Fibroblast of skin of left quadriceps (primary cell): Measurements from ENCODE around the gene FBXO5.
A peak's percentile ranks its signal among the peaks of the same experiment; 100 is the strongest.
"Not testable (repeated sequence)": the region's sequence is repeated elsewhere in the genome, so short reads cannot be mapped to it uniquely, and the experiment has no call there.

Source experiments
- DNase-seq, 2 experiments: peaks; one replicate each; pipeline ENCODE4 v3.0.0-alpha.2; 2013; ENCODE audit warnings: low read depth in 2 of 2

Gene FBXO5

DNA sequence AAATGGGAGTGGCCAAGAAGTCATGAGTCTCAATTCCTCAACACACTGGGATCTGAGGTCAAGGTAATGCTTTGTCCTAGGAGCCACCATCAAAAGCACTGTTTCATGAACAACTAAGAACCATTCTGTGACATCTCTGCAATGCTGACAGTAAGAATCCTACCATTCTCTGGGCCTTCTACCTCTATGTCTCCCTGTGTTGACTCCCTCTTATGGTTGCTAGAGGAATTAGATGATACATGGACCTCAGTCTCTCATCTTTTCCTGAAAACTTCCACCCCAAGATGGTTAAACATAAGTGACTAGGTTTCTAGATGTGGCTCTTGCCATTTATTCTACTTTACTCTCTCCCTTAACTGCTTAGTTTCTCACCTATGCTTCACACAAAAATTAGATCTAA lies 10.6 kb upstream of the FBXO5 start:
- DNase-seq, result no peak

DNA sequence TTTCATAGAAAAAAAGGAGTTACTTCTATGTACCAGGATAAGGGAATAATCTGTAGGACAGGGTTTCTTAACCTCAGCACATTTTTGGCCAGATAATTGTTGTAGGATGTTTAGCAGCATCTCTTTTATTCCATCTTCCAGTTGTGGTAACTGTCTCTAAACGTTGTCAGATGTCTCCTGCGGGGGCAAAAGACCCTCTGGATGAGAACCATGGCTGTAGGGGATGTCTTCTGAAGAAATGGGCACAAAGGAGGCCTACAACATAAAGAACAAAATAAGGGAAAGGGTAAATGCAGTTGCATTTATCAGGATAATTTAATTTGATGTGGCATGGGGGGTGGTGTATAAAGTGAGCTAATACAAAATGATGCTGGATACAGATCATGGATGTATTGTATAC lies 4.1 kb upstream of the FBXO5 start:
- no peak for DNase-seq

DNA sequence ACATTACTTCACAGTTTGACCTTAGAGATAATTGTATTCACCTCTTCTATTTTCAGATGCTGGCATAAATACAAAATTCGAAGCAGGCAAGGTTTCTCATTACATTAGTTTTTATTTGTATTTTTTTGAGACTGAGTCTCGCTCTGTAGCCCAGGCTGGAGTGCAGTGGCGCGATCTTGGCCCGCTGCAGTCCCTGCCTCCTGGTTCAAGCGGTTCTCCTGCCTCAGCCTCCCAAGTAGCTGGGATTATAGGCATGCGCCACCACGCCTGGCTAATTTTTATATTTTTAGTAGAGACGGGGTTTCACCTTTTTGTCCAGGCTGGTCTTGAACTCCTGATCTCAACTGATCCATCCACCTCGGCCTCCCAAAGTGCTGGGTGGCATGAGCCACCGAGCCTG lies 2.5 kb upstream of the FBXO5 start:
- not testable (repeated sequence) for DNase-seq

DNA sequence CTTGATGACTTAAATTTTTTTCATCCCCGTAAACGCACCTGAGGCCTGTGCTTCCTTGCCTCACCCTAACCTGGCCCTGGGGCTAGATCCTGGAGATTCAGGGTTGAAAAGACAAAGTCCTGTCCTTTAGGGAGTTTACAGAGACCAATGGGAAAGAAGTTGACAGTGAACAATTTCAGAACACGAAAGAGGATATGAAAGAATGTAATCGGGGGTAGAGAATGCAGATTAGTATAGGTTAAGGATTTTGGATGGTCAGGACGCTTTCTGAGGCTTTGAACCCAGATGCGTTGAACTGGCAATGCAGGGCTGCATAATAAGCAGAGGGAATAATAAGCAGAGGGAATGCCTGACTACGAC lies 1.7 kb upstream of the FBXO5 start:
- DNase-seq, result no peak

DNA sequence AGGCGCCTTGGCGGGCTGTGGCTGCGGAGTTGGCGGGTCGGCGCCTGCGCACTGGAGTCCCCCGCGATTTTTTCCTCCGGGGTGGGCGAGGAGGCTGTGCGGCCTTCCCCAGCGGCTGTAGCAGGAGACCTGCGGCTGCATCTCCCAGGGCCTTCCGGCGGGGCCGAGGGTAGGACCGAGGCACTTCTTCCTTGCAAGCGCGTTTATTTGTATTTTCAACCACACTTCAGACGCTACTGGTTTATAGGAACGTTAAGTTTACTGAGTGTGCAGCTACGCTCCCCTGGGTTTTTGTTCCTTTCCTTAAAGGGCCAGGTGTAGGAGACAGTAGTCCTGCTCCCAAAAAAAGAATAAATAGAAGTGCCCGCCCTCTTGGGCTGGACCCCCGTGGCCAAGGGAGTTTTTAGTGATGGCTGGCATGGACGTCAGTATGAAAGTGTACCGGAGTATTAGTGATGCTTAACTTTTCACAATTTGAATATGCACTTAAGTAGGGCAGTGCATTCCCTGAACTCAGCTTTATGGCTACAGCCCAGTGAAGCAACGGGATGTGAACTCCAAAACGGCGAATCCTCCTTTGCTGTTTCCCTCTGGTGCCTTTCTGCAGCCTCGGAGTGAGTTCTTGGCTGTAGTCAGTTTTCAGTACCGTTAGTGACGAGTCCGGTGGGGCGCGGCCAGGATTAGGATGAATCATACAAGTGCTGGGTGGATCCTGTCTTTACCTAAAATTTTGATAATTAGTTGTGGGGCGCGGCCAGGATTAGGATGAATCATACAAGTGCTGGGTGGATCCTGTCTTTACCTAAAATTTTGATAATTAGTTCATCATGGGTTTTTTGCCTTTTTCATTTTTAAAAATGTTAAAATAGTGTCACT lies 1.0 kb upstream of the FBXO5 start:
- peak; percentile 47 to 55 for DNase-seq

DNA sequence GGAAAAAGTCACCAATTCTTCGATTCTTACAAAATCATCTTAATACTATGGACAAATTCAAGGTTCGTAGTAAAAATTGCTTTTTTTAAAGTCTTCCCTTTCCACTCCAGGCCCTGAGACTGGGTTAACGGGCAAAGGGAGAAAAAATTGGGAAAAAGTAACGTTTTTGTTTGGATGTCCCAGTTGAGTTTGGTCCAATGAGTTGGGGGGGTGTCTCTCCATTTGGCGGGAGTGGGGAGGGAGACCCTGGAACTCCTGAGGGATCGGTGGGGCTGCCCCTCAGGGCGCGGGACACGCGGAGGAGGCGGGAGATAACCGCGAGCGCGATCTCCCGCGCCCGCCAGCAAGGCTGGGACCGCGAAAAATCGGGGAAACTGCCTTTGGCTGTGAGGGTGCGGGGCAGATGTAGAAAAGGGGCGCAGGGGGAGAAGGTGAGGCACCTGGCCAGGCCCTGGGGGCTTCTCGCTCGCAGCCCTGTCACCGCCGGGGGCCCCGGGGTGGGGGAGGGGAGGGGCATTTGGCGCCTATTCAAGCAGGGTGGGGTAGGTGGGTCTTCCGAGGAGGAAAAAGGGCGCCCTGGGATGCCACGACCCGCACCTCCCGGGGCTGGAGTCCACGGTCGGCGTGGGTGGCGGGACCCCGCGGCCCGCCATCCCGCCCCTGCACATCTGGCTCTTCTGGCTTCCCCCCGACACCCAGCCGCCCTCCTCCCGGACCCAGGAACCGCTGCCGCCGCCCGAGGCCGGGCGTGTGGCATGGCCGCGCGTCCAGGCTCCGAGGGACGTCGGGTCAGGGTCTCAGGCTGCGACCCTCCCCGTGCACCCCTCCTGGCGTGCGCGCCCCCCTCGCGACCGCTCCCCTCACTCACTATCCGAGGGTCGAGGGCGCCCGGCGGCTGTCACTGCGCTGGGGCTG lies 595 bp downstream of the FBXO5 start:
- DNase-seq, result no peak

DNA sequence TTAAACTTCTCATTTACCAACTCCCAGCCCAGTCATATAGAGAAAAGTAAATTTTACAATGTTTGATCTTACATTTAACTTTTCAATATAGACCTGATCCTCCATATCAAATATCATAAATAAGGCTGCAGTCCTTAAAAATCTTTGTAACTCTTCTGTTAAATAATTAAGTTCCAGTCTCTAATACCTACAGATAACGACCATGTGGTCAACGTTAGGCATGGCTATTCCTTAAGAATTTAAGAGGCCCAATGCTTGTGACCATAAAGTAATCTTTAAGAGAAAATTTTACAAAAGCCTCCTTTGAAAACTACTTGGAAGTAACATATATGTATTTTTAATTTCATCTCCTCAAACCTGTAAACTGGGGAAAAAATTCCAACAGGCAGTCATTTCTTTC lies 1.6 kb downstream of the FBXO5 start:
- no peak for DNase-seq

DNA sequence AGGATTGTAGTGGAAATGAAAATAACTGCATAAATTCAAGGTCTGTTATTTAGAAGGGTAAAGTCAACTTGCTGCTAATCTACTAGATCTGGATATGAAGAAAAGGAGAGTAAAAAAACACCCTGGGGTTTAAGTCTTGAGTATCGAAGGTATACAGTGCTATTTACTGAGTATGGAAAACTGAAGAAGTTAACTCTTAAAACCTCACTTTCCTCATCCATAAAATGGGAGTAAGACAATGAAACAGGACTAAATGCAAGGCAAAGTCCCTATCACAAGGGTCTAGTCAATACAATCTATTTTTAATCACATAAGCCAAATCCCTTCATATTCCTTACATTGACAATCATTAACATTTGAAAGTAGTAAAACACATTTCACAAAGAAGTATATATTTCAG lies 2.2 kb downstream of the FBXO5 start:
- no peak for DNase-seq

DNA sequence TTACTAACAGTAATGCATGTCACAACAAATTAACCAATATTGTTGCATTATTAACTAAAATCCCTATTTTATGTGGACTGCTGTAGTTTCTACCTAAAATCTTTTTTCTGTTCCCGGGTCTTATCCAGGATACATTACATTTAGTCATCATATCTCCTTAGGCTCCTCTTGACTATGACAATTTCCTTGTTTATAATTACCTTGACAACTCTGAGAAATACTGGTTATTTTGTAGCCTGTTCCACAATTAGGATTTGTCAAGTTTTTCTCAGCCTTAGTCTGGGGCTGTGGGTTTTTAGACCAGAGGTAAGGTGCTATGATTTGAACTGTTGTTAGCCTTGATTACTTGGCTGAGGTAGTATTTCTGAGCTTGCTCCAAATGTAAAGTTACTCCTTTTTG lies 3.7 kb downstream of the FBXO5 start:
- no peak for DNase-seq

DNA sequence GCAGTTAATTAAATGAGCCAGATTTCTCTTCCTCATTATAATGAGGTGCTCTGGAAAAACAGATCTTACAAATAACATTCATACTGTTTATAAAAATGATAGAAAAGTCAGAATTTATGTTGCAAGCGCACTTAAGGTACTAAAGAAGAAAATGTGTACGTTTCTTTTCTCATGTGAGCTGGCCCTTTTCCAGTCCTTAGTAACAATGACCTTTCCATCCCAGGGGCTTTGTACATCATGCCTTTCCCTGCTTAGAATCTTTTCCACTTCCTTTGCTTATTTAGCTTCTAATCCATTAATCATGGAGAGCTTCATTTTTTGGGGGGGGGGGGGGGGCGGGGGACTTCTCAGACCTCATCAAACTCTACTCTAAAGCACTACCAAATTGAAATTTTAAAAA lies 4.8 kb downstream of the FBXO5 start:
- DNase-seq, result no peak

DNA sequence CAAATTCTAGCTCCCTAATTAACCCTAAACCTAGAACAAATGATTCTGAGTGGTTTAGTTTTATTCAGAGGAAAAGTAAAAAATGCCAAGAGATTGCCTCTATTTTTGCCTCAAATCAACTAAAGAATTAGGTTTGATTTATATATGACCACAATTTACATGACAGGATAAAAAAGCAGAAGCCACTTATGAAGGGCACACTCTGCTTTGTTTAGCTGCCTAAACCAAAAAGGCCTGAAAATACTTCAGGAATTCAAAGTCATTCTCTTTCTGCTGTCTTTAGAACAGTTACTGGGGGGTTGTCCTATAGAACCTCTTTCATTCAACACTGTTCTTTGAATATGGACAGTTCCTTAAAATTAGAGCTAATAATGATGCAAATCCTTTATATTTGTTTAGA lies 5.3 kb downstream of the FBXO5 start:
- no peak for DNase-seq

DNA sequence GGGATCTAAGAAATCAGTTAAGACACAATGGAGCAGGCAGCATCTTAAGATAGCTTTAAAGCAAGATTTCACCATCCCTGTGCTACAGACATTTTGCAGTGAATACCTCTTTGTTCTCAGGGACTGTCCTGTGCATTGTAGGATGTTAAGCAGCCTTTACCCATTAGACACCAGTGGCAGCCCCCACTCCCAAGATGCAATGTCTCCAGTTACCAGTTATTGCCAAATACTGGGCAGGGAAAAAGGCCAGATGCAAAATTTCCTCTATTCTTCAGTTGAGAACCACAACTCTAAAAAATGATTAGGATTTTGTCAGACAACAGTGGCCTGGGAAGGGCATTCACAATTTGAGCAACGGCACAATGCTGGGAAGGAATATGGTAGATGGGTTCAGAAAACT lies 6.1 kb downstream of the FBXO5 start:
- no peak for DNase-seq

DNA sequence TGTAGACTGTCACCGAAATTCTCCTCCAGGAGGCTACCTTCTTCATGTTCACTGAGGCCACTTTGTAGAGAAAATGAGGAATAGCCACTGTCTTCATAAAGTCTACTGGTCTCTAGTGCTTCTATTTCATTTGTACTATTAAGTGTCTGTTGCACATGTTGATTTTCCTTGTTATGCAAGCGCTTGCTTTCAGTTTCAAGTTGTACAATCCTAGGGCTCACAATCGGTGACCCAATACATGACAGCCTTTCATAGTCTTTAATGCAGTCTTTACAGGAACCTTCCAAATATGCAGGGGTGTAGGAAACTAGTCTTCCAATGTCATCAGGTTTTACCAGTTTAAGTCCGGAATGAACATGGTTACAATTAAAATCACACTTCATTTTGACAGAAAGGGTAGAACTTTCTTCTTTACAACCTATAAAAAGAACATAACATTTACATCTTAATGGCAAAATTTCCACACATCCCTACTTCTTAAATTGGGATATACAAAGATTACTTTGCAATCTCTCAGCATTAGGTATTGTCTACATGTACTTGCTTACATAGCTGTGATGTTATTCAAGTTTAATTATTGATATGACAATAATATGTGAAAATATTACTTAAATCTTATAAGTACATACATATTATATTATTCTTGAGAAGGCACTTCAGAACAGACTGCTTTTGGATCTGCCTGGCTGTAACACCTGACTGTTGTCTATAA lies 7.5 kb downstream of the FBXO5 start:
- no peak for DNase-seq

DNA sequence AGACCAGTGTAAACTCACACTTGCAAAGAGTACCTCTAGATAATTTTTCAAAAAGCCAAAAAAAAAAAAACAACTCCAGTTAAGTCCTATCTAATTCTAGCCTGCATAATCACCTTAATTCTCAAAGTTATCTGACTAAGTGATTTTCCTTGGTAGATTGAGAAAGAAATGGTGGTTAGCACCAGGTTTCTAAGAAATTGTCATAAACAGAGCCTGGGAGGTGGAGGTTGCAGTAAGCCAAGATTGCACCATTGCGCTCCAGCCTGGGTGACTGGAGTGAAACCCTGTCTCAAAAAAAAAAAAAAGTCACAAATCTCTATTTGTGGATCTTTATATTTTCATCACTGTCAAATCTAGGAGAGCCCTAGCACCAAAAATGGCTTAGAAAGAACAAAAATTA lies 8.9 kb downstream of the FBXO5 start:
- DNase-seq, result no peak

DNA sequence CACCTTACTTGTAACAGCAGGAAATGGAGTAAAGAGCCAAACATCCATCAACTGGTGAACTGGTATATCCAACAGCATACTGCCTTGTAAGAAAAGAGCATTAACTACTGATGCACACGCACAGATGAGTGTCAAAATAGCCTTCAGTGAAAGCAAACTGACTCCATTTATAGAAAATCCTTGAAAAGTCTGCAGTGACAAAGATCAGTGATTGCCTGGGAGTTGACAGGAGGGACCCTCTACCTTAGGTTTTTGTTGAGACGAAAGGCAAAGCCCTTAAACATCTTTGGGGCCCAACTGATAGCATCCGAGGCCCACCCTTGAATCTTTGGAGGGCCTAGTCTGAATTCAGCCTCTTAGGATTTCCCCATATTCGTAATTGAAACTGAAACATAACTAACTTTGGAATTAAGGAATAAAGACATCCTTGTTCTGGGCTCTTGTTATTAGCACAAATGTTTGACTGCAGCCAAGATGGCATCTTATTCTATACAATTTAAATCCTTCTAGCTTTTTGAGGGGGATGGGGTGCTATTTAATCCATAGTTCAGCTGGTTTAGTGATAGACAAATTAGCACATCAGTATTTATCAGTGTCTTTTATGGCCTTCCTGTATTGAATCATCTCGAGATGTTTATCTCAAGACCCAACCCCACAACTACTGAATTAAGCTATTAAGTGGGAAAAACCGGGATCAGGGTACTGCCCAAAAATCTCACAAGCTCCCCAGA lies 13.0 kb downstream of the FBXO5 start:
- DNase-seq, result no peak

DNA sequence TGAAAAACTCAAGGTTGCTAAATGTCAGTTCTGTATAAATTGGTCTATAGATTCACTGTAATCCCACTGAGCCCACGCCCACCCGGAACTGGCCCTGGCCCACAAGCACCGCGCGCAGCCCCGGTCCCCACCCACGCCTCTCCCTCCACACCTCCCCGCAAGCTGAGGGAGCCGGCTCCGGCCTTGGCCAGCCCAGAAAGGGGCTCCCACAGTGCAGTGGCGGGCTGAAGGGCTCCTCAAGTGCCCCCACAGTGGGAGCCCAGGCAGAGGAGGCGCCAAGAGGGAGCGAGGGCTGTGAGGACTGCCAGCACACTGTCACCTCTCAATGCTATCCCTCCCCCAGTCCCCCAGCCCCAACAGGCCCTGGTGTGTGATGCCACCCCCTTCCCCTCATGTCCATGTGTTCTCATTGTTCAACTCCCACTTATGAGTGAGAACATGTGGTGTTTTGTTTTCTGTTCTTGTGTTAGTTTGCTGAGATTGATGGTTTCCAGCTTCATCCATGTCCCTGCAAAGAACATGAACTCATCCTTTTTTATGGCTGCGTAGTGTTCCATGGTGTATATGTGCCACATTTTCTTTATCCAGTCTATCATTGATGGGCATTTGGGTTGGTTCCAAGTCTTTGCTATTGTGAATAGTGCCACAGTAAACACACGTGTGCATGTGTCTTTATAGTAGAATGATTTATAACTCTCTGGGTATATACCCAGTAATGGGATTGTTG lies 16.5 kb downstream of the FBXO5 start:
- DNase-seq, result not testable (repeated sequence)

DNA sequence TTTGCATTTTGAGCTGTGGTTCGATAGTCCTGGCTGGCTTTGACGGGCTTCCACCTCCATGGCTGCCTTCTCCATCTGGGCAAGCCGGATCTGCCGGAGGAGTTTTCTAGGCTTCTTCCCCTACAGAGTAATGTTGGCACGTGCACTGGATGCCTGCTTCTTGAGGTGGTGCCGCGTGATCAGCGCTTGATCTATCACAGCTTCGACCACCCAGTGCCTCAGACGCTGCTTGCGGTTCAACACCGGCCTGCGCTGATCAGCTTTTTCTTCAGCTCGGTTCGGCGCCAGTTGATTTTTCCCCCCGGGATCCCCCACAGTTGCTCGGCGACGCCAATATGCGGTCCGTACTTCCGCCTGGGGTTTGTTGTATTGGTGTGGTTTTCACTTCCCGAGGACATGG lies 23.5 kb downstream of the FBXO5 start:
- DNase-seq, result no peak

DNA sequence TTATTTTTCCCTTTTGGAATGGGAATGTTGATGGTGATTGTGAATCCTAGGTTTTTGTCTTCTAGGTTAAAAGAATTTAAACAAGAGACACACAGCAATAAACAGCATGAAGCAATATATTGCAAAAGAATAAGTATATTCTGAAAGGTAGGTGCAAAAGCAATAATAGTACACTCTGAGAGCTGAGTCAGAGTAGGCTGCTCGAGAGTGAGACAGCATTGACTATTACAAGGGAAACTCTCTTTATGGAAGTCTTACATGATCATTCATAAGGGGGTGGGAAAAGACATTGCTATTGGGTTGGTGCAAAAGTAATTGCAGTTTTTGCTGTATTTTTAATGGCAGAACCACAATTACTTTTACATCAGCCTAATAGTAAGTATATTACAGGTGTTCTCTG lies 25.0 kb downstream of the FBXO5 start:
- no peak for DNase-seq

DNA sequence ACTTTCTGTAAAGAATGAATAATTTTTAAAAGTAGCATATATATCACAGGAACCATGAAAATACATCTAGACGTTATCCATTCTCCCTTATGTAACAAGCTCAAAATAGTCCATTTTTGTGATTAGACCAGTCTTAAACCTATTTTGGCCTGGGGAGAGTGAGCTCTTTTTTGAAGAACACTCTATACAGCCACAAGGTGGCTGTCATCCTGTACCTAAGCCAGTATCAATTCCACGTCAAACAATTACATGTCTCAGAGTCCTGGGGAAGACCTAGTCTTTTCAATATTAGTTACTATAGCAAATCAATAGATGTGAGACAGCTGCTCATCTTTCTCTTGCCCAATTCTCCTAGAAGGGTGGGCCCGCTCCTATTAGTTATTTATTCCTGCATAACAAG lies 28.4 kb downstream of the FBXO5 start:
- DNase-seq, result no peak

DNA sequence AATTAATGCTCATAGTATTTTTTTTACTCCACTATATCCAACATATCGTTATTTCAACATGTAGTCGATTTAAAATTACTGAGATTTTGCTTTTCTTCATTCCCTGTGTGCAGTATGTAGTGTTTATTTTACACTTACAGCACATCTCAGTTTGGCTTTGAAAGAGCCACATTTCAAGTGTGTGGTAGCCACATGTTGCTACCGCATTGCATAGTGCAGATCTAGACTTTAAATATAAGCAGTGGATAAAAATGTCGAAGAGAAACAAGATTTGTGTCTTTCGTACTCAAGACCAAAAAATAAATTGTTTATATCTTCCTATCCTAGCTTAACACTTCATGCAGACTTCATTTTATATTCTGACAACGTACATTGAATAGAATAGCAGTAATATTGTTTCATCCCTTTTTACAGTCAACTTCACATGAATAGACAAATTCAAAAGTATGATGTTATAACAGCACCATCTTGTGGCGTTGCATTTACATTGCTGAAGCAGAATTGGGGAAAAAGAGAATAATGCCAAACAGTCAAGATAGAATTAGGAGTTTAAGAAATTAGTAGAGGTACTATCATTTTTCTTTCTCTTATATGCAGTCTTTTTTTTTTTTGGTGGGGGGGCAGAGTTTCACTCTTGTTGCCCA lies 29.9 kb downstream of the FBXO5 start:
- peak in 1 of 2 experiments; percentile 15 for DNase-seq

DNA sequence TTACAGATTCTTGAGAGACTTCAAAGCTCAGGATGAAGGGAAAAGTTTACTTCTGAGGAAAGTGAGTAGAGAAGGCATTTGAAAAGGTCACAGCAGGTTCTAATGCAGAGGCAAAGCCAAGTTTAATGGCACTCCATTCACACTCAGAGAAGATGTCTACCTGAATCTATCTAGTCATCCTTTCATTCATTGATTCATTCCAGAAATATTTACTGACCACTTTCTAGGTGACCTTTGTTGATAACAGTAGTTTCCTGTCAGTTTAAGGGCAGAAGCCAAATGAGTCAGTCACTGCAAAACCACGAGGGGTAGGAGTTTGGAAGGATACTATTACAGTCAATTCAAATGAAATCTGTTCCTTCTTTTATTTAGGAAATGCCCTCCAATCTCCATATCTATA lies 30.8 kb downstream of the FBXO5 start:
- no peak for DNase-seq
